Glutamatergic neuron (in vitro differentiated cells): ENCODE results near the gene RPLP2. TPM values are rescaled to one million over a fixed set of nuclear protein-coding genes. Genes with fewer than 3 reads are reported as not detected.

ENCODE experiments used
- DNase-seq: peaks from one replicate; pipeline ENCODE4 v3.0.0; 2022
- H3K27ac Mint-ChIP-seq: one replicate; pipeline ENCODE4 v1.8.0; 2020; ENCODE audit warnings: mild to moderate bottlenecking, mixed read lengths, inconsistent platforms; ENCODE audit not compliant: unreplicated experiment
- H3K27me3 Mint-ChIP-seq: one replicate; pipeline ENCODE4 v1.8.0; 2020; ENCODE audit warnings: mild to moderate bottlenecking, moderate library complexity, mixed read lengths, inconsistent platforms; ENCODE audit not compliant: unreplicated experiment
- H3K36me3 Mint-ChIP-seq: one replicate; pipeline ENCODE4 v1.8.0; 2020; ENCODE audit warnings: mild to moderate bottlenecking, mixed read lengths, inconsistent platforms; ENCODE audit not compliant: unreplicated experiment
- H3K4me1 Mint-ChIP-seq: one replicate; pipeline ENCODE4 v1.8.0; 2020; ENCODE audit warnings: mild to moderate bottlenecking, low read depth, mixed read lengths, inconsistent platforms; ENCODE audit not compliant: unreplicated experiment
- H3K4me3 Mint-ChIP-seq: one replicate; pipeline ENCODE4 v1.8.0; 2020; ENCODE audit warnings: mild to moderate bottlenecking, mixed read lengths, inconsistent platforms; ENCODE audit not compliant: unreplicated experiment
- H3K9me3 Mint-ChIP-seq: one replicate; pipeline ENCODE4 v1.8.0; 2020; ENCODE audit warnings: mild to moderate bottlenecking, moderate library complexity, mixed read lengths, inconsistent platforms; ENCODE audit not compliant: unreplicated experiment
- CTCF ChIP-seq: fragments of 200-600 bp; sonication (generic); IDR thresholded peaks from one replicate; pipeline ENCODE4 v1.5.0; 2021; ENCODE audit not compliant: partially characterized antibody, unreplicated experiment
- total RNA-seq: library from RNA; stranded (reverse); fragmentation: NEBNext Ultra II Directional; extraction: Animal tissue kit (Norgen Biotek cat#: 25700); gene quantifications from one replicate; pipeline ENCODE4 v1.2.1, GENCODE V29; 2021; ENCODE audit not compliant: unreplicated experiment

RPLP2 gene
- total RNA-seq, 1 donor from 2014 or later: 997 TPM

- Mint-ChIP-seq H3K27me3 (peaks cover 4% of the 10 kb centered on the region), H3K36me3 (no peaks in the 10 kb centered on the region), H3K4me3 (peak within 1 kb of the TSS; percentile 90), H3K4me1 (peaks cover 11% of the 10 kb centered on the region), H3K27ac (peak within 1 kb of the TSS; percentile 92), H3K9me3 (peaks cover 8% of the 10 kb centered on the region)
- TF ChIP-seq CTCF: no peak
- peak; percentile 97 for DNase-seq
Observed at GRCh38 chr11:777288-778255, 32.2 kb upstream of the RPLP2 start, which contains the start of gene GATD1. GATD1 (minus strand) TSS chr11:777487; CDS start chr11:777462, 25 bp downstream.

DNA sequence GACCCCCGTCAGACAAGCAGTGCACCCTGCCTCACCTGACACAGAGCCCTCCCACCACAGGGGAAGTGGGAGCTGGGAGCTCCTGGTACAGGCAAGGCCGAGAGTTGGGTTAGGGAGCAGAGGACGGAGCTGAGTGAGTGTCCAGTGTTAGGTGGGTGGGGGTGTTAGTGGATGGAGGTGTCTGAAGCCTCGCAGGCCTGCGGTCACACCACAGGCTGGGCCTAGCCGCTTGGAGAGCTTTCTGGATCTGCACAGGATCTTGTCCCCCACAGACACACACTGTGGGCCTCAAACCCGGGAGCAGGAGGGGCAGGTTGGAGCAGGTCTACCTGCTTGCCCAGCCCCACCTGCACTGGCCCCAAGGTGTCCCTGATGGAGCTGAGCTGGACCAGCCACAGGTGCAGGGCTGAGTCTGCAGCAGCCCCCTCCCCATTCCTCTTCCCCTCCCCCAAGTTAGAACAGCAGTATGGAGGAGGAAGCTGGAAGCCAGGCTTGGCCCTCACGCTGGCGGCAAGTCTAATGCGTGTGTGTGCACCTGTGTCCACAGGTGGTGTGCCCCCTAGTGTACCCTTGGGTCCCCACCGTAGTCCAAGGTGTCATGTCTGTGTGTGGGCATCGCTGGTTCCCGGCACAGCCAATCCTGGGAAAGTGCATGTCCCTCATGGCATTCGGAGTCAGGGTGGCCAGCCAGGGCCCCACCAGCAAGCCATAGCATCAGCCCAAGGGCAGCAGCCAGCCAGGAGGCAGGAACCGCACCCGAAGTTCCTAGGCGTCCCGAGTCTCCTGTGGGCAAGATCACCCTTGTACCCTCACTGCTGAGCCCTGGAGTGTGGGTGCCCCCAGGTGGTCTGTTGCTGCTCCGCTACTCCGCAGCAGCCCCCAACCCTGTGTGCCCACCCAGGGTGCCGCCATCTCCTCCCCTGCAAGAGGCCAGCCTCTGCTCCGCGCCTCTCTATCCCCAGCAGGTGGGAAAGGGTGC lies 30.5 kb upstream of the RPLP2 start:
- DNase-seq: peak; percentile 14
- Mint-ChIP-seq H3K9me3 (peaks cover 8% of the 10 kb centered on the region), H3K27me3 (peaks cover 4% of the 10 kb centered on the region), H3K4me3 (no peak overlapping the region), H3K36me3 (no peaks in the 10 kb centered on the region), H3K27ac (no peak overlapping the region), H3K4me1 (peaks cover 15% of the 10 kb centered on the region)
- TF ChIP-seq CTCF: no peak

- H3K9me3 Mint-ChIP-seq: peaks cover 5% of the 10 kb centered on the region
- H3K4me1 Mint-ChIP-seq: peaks cover 15% of the 10 kb centered on the region
- no peak overlapping the region for H3K4me3 Mint-ChIP-seq
- TF ChIP-seq CTCF: no peak
- H3K27ac Mint-ChIP-seq: no peak overlapping the region
- DNase-seq: peak; percentile 11
- H3K36me3 Mint-ChIP-seq: no peaks in the 10 kb centered on the region
- peaks cover 4% of the 10 kb centered on the region for H3K27me3 Mint-ChIP-seq
Observed at GRCh38 chr11:779955-780532, 29.7 kb upstream of the RPLP2 start.

GRCh38 chr11:782264-783174 lies 27.2 kb upstream of the RPLP2 start:
- TF ChIP-seq CTCF: no peak
- Mint-ChIP-seq H3K27ac (peak overlapping the region; percentile 84), H3K4me3 (no peak overlapping the region)

More at GRCh38 chr11:782264-783174, 27.2 kb upstream of the RPLP2 start:
- Mint-ChIP-seq H3K4me1 (peaks cover 14% of the 10 kb centered on the region), H3K27me3 (no peaks in the 10 kb centered on the region), H3K36me3 (no peaks in the 10 kb centered on the region), H3K9me3 (peaks cover 4% of the 10 kb centered on the region)
- DNase-seq: peak; percentile 17
